GM19467 (cell line): ENCODE measurements around the gene IMMT.
"Not testable (repeated sequence)": the region's sequence is repeated elsewhere in the genome, so short reads cannot be mapped to it uniquely, and the experiment has no call there.

ENCODE experiments used
- ATAC-seq: cut with Tn5 transposase; IDR thresholded peaks from one replicate; pipeline ENCODE4 v1.9.1; 2021; ENCODE audit warnings: mild to moderate bottlenecking, moderate library complexity; ENCODE audit not compliant: unreplicated experiment

The IMMT gene

GRCh38 chr2:86195055-86195807 lies at the start of gene IMMT:
Gene IMMT, minus strand, starts transcription at chr2:86195462. Its CDS starts 80 bp downstream, at chr2:86195382.
- peak; percentile 77 for ATAC-seq

GRCh38 chr2:86244781-86245180 lies 49.5 kb upstream of the IMMT start:
- ATAC-seq = not testable (repeated sequence)

DNA sequence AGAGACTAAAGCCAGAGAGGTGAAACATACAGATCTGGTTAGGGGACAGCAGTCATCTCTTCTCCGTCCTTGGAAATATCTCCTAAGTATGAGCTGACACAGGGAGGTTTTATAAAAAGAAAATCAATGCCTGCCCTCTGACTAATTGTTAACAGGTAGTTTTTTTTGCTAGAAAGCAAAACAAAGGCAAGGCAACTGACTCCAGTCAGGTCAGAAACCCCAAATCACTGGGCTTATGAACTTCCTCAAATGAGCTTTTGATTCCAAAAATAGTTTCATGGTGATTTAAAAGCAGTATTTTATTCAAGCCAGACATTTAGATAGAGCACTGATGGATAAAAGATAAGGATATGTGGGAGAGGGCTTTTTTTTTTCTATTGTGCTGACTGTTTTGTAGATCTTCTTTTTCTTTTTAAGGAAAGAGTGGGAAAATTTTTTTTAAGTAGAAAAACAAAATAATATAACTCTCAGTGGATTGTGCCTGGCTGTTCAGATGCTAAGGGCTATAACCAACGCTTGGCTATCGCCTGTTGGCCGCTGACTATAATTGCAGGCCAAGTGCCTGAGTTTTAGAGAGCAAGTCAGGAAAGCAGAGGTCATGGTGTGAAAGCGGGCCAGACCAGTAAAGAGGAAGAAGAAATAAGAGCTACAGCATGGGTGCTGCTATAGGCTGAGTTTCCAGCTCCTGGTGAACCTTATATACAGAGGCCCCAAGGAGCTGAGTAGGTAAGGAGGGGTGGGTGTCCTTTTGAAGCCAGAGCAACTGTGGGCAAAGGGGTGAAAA lies 48.9 kb upstream of the IMMT start:
- ATAC-seq = no peak

DNA sequence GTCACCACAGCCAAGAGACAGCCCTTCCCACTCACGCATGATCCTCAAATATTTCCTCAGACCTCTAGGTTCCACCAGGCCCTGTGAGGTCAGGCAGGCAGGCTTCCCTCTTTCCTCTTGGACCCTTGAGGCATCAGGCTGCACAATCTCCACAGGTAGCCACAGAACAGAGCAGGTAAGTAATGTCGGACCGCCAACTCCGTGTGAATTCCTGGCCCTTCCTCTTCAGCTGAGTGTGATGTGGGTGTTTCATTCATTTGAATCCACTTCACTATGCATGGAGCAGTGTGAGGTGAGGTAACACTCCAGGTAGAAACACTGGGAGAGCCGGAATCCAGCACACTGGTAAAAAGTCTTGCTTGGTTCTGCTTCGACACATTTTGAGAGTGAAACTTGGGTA lies 48.0 kb upstream of the IMMT start:
- ATAC-seq = no peak

DNA sequence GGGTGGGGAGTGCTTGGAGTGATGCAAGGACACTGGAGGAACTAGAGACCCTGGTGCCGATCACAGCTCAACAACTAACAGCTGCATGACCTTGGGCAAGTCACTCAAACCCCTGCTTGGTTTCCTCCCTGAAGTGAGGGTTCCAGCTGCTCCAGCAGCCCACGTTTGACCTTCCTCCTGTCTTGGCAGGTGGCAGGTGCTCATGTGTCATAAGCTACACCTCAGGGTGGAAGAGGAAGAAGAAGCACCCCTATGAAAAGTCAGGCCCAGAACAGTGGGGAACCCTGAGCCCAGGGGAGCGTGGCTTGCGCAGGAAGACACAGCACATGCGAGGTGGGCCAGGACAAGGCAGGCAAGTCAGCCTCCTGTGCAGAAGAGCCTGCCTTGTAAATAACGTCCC lies 46.3 kb upstream of the IMMT start:
- no peak for ATAC-seq

DNA sequence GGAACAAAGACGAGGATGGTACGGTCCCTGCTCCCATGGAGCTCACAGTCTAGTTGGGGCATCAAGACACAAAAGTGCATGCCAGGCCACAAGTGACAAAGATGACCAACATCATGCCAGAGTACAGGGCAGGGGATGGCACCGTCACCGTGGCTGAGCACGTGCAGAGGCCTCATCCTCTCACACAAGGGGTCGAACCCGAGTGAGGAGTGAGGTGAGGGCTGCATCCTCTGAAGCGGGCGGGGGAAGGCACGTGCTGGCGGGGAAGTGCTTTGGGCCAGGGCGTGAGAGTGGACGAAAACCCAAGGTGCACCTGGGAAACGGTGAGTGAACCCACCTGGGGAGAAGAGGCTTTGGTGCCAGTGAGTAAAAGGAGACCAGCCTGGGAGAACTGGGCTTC lies 45.0 kb upstream of the IMMT start:
- no peak for ATAC-seq

GRCh38 chr2:86239745-86240144 lies 44.5 kb upstream of the IMMT start:
- ATAC-seq = no peak

DNA sequence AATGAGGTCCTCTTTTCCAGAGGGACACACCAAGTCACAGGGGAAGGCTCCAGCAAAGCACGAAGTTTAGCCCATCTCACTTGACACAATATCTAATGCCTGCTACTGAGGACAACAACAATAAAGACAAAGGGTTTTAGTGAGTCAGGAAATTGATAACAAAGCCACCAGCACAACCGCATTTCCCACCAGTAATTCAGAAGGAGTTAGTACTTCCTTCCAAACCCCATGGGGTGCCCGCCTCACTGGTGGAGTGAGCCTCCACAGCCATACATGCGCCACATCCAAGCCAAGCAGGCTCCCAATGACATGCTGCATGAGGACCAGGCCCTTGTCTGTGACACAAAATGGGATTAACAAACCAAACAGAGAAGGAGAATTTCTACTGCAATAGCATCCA lies 44.1 kb upstream of the IMMT start:
- no peak for ATAC-seq

DNA sequence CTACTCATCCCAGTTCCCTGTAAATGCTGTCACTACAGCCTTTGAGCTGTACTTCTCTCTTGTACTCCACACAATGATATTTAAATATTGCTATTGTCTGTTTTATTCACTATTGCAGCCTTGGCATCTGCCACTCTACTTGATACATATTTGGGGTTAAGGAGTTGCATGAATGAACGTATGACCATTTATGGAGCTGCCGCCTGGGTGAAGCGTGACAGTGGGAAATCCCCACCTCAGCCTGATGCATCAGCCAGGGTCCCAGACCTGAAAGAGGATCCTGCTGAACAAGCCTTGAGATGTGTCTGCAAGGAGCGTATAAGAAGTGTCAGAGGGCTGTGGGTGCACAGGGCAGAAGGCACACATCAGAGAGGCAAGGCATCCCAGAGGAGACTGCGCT lies 43.1 kb upstream of the IMMT start:
- ATAC-seq = peak; percentile 88

GRCh38 chr2:86237172-86237571 lies 41.9 kb upstream of the IMMT start:
- no peak for ATAC-seq

DNA sequence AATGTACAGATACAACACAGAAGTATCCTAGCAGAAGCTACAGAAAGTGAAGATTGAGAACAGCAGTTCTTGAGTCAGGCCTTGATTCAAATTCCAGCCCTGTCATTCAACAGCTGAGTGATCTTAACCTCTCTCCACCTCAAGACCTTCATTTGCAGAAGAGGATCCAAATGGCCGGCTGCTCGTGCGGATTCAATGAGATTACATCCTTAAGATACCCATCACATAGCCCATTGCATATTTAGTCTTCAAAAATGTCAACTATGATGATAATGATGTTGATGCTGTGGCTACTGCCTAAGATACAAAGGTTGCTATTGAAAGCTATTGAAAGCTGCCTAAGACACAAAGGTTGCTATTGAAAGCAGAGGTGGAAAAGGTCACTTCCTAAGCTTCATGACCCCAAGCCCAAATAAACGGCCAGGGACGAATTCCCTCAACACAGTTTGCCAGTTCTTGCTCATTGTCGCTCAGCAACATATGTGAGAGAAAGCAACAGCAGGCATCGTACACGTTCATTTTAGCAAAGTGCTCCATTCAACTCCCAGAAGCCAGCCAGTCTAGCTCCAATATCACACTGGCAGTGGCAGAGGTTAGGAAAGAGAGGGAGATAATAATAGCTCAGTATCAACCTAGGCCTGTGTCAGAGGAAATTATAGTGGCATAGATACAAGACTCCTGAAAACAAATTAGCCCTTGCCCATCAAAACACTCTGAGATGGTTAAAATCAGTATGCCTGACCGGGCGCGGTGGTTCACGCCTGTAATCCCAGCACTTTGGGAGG lies 40.1 kb upstream of the IMMT start:
- no peak for ATAC-seq

- no peak for ATAC-seq
Measured at GRCh38 chr2:86234563-86235131, 39.4 kb upstream of the IMMT start.

DNA sequence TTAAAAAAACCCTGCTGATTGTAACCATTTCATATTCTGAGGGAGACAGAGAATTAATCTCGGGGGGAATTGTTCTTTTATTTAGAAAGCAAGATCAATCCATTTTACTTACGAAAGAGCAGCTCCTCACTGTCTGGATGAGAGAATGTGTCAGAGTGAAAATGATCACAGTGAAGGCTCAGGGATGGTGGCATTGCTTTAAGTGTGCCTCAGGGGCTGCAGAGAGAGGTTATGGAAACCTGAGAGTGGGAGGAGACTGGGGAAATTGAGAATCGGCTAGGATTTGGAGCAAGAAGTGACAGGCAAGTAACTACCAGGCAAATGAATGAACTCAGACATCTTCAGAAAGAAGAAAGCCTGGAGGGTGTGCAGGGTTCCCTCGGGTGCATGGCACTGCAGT lies 38.2 kb upstream of the IMMT start:
- no peak for ATAC-seq

DNA sequence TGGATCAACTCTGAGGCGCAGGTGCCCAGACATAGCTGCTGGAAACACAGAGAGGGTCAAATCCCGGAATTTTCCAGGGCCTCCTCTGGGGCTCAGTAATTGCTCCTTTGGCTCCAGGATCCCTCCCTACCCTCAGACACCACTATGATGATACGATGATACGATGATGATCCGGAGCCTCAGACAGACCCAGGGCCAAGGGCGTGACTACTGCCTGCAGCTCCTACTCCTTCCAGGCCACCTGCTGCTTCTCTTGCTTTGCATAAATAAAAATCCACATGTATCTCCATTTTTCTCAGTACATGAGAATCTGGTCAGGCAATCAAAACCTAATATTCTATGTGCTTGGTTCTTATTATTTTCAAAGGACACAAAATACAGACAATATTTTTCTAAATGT lies 37.6 kb upstream of the IMMT start:
- no peak for ATAC-seq

DNA sequence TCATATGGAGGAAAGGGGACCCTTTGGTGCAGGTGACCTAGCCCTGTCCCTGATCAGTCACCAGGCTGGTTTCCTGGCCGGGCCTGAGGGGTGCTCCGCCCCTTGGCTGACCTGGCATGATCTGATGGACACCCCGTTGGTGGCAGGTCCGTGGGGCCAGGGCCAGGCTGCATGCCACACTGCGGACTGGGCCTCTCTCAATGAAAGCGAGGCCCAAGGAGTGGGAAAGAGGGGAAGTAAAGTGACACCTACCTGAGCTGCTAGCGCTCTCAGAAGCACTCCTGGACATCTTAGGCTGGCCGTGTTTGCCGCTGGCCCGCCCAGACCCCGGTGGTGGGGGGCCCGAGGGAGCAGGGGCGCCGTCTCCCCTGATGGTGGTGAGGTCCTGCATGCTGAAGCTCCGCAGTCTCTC lies 37.1 kb upstream of the IMMT start:
- no peak for ATAC-seq

GRCh38 chr2:86231680-86232372 lies 36.6 kb upstream of the IMMT start:
- no peak for ATAC-seq

GRCh38 chr2:86230961-86231360 lies 35.7 kb upstream of the IMMT start:
- no peak for ATAC-seq

- no peak for ATAC-seq
Measured at GRCh38 chr2:86229221-86229620, 34.0 kb upstream of the IMMT start.

DNA sequence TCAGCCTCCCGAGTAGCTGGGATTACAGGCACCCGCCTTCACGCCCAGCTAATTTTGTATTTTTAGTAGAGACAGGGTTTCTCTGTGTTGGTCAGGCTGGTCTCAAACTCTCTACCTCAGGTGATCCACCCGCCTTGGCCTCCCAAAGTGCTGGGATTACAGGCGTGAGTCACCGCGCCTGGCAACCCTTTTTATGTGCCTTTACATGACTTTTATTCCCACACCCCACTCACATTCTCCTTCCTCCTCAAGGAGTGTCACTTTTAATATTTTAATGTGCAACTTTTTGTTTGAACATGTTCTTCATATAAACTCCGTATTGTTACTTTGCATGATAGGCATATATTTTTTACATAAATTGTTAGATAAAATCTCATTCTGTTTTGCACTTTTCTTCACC lies 33.3 kb upstream of the IMMT start:
- not testable (repeated sequence) for ATAC-seq

- ATAC-seq = no peak
Measured at GRCh38 chr2:86227685-86228084, 32.4 kb upstream of the IMMT start.
